Spinal cord (tissue), 10 donors: ENCODE measurements around the gene TMEM134. TPM values are rescaled to one million over a fixed set of nuclear protein-coding genes. Genes with fewer than 3 reads are reported as not detected.

ENCODE experiments used
- DNase-seq, 6 donors: peaks; one replicate each; pipeline versions ENCODE4 v3.0.0 to v3.0.0-alpha.2; 2013 to 2015; ENCODE audit warnings: low spot score in 6 of 6, low read depth in 4 of 6
- H3K27ac ChIP-seq: one replicate; pipeline ENCODE4 v1.5.1; 2013; ENCODE audit warnings: low read depth, low read length, control low read depth
- H3K27me3 ChIP-seq: one replicate; pipeline ENCODE4 v1.6.1; 2013; ENCODE audit warnings: low read length; ENCODE audit not compliant: control insufficient read depth, insufficient read depth
- H3K36me3 ChIP-seq: one replicate; pipeline ENCODE4 v1.6.1; 2013; ENCODE audit warnings: low read length; ENCODE audit not compliant: control insufficient read depth, insufficient read depth
- H3K4me1 ChIP-seq: one replicate; pipeline ENCODE4 v1.6.1; 2013; ENCODE audit warnings: low read length; ENCODE audit not compliant: control insufficient read depth, insufficient read depth
- H3K4me3 ChIP-seq: one replicate; pipeline ENCODE4 v1.5.1; 2013; ENCODE audit warnings: low read depth, low read length, control low read depth
- H3K9me3 ChIP-seq: one replicate; pipeline ENCODE4 v1.6.1; 2013; ENCODE audit warnings: low read length; ENCODE audit not compliant: control insufficient read depth, insufficient read depth
- WGBS: methylation state at CpG from one replicate; pipeline ENCODE4 v1.1.5; 2013; ENCODE audit warnings: missing lambda C conversion rate; ENCODE audit not compliant: insufficient coverage; 5-methylcytosine and 5-hydroxymethylcytosine counted together
- polyA plus RNA-seq, 2 donors: library from polyadenylated mRNA; unstranded; fragments of 120-200 nt; gene quantifications; one replicate each; pipeline ENCODE4 v1.2.1, GENCODE V29; 2013; ENCODE audit not compliant: insufficient read length in 2 of 2
- total RNA-seq, 2 donors: library from RNA; depleted of rRNA in 1 of 2; stranded (reverse); fragments of 120-200 nt in 1 of 2; fragments of >200 nt in 1 of 2; gene quantifications; one replicate each; pipeline versions ENCODE4 v1.2.3 to v1.2.4, GENCODE V29; 2013 to 2014
- donor health status: healthy.

The TMEM134 gene
- total and polyA plus RNA-seq, 4 donors: 14.9 to 69.0 (median 34.2) TPM

- no peaks in the 10 kb centered on the region for H3K27me3 ChIP-seq
- peaks cover 12% of the 10 kb centered on the region for H3K4me1 ChIP-seq
- no peak overlapping the region for H3K27ac ChIP-seq
- 71% methylated on average over 25 of the region's 25 CpGs for WGBS
- H3K36me3 ChIP-seq: no peaks in the 10 kb centered on the region
- H3K9me3 ChIP-seq: no peaks in the 10 kb centered on the region
- no peak for DNase-seq
- no peak overlapping the region for H3K4me3 ChIP-seq
Observed at GRCh38 chr11:67450796-67451657, 18.0 kb downstream of the TMEM134 start.

- no peaks in the 10 kb centered on the region for H3K36me3 ChIP-seq
- no peak overlapping the region for H3K27ac ChIP-seq
- 84% methylated on average over 8 of the region's 9 CpGs for WGBS
- H3K9me3 ChIP-seq: no peaks in the 10 kb centered on the region
- DNase-seq: no peak
- H3K4me3 ChIP-seq: no peak overlapping the region
- H3K4me1 ChIP-seq: peaks cover 15% of the 10 kb centered on the region
- no peaks in the 10 kb centered on the region for H3K27me3 ChIP-seq
Observed at GRCh38 chr11:67449116-67449844, 19.8 kb downstream of the TMEM134 start.

- H3K9me3 ChIP-seq: no peaks in the 10 kb centered on the region
- WGBS: 95% methylated on average over 7 of the region's 7 CpGs
- no peak overlapping the region for H3K27ac ChIP-seq
- H3K4me3 ChIP-seq: no peak overlapping the region
- H3K27me3 ChIP-seq: no peaks in the 10 kb centered on the region
- H3K4me1 ChIP-seq: peaks cover 21% of the 10 kb centered on the region
- DNase-seq: no peak
- no peaks in the 10 kb centered on the region for H3K36me3 ChIP-seq
Observed at GRCh38 chr11:67448220-67448609, 20.8 kb downstream of the TMEM134 start.

- no peak overlapping the region for H3K27ac ChIP-seq
- WGBS: 93% methylated on average over 3 of the region's 5 CpGs
- peaks cover 32% of the 10 kb centered on the region for H3K4me1 ChIP-seq
- no peaks in the 10 kb centered on the region for H3K9me3 ChIP-seq
- no peak overlapping the region for H3K4me3 ChIP-seq
- peaks cover 25% of the 10 kb centered on the region for H3K36me3 ChIP-seq
- no peaks in the 10 kb centered on the region for H3K27me3 ChIP-seq
- DNase-seq: no peak
Observed at GRCh38 chr11:67445515-67445914, 23.5 kb downstream of the TMEM134 start.

GRCh38 chr11:67442504-67443404, 26.3 kb downstream of the TMEM134 start:
- H3K27ac ChIP-seq: peak overlapping the region; percentile 80
- H3K36me3 ChIP-seq: peaks cover 52% of the 10 kb centered on the region
- H3K4me1 ChIP-seq: peaks cover 43% of the 10 kb centered on the region
- no peaks in the 10 kb centered on the region for H3K27me3 ChIP-seq
- no peak for DNase-seq
- WGBS: 40% methylated on average over 40 of the region's 45 CpGs
- peak overlapping the region; percentile 75 for H3K4me3 ChIP-seq
- H3K9me3 ChIP-seq: no peaks in the 10 kb centered on the region

GRCh38 chr11:67441731-67442351, 27.2 kb downstream of the TMEM134 start:
- peaks cover 61% of the 10 kb centered on the region for H3K36me3 ChIP-seq
- DNase-seq: no peak
- H3K9me3 ChIP-seq: no peaks in the 10 kb centered on the region
- H3K27ac ChIP-seq: no peak overlapping the region
- WGBS: 89% methylated on average over 26 of the region's 28 CpGs
- no peak overlapping the region for H3K4me3 ChIP-seq
- no peaks in the 10 kb centered on the region for H3K27me3 ChIP-seq
- H3K4me1 ChIP-seq: peaks cover 43% of the 10 kb centered on the region

GRCh38 chr11:67441098-67441563, 27.9 kb downstream of the TMEM134 start:
- Histone ChIP-seq H3K36me3 (peaks cover 67% of the 10 kb centered on the region), H3K27ac (no peak overlapping the region)

GRCh38 chr11:67440229-67441097, 28.6 kb downstream of the TMEM134 start:
- Histone ChIP-seq H3K27me3 (no peaks in the 10 kb centered on the region), H3K27ac (no peak overlapping the region), H3K4me3 (no peak overlapping the region), H3K36me3 (peaks cover 74% of the 10 kb centered on the region), H3K4me1 (peaks cover 47% of the 10 kb centered on the region), H3K9me3 (no peaks in the 10 kb centered on the region)
- 84% methylated on average over 17 of the region's 17 CpGs for WGBS
- DNase-seq: no peak

More at GRCh38 chr11:67441098-67441563, 27.9 kb downstream of the TMEM134 start:
- Histone ChIP-seq H3K27me3 (no peaks in the 10 kb centered on the region), H3K4me3 (no peak overlapping the region), H3K4me1 (peaks cover 47% of the 10 kb centered on the region), H3K9me3 (no peaks in the 10 kb centered on the region)
- DNase-seq: no peak
- WGBS: 86% methylated on average over 21 of the region's 21 CpGs
